HCT116 (cell line): ENCODE results near the gene WHAMM.

Experiments
- CEBPB ChIP-seq: IDR thresholded peaks from 2 replicates; pipeline ENCODE4 v1.6.1; 2012; ENCODE audit warnings: low read depth
- EZH2 ChIP-seq: fragments of 200-600 bp; sonication (generic); IDR thresholded peaks from 2 replicates; pipeline ENCODE4 v1.6.1; 2017; ENCODE audit warnings: antibody characterized with exemption, mixed run types
- JUND ChIP-seq: IDR thresholded peaks from 2 replicates; pipeline ENCODE4 v1.6.1; 2012
- TF ChIP-seq, protein P1 (sequence below), 3 experiments: fragments of 200-600 bp in 1 of 3; sonication (generic) in 1 of 3; IDR thresholded peaks in 2 of 3; conservative IDR thresholded peaks in 1 of 3; 2 replicates each; pipeline ENCODE4 v1.5.1; 2012 to 2017; ENCODE audit warnings: low read depth in 2 of 3, low read length in 2 of 3, antibody characterized with exemption in 1 of 3, borderline replicate concordance in 1 of 3, control low read depth in 1 of 3, mild to moderate bottlenecking in 1 of 3, mixed read lengths in 1 of 3, mixed run types in 1 of 3, moderate library complexity in 1 of 3; ENCODE audit not compliant: insufficient read depth in 1 of 3

DNA sequence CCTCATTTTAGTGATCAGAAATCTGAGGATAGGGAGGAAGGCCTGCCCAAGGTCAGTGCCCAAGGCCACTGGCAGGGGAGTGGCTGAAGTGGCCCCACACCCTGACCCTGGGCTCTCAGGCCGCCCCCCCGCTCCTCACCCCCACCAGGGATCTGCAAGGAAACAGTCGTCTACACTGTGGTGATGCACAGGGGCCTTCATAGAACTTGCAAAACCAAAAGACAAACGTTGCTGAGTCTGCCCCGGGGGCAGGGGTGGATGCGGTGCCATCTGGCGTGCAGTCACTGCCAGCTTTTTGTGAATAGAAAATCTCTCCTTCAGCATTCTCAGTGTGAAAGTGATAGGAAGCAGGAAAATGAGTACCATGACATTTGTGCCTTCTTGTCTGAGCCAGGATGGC, 41.3 kb downstream of the WHAMM start:
- TF ChIP-seq CEBPB (no peak), JUND (no peak), EZH2 (no peak)
- TF ChIP-seq, protein P1, sequence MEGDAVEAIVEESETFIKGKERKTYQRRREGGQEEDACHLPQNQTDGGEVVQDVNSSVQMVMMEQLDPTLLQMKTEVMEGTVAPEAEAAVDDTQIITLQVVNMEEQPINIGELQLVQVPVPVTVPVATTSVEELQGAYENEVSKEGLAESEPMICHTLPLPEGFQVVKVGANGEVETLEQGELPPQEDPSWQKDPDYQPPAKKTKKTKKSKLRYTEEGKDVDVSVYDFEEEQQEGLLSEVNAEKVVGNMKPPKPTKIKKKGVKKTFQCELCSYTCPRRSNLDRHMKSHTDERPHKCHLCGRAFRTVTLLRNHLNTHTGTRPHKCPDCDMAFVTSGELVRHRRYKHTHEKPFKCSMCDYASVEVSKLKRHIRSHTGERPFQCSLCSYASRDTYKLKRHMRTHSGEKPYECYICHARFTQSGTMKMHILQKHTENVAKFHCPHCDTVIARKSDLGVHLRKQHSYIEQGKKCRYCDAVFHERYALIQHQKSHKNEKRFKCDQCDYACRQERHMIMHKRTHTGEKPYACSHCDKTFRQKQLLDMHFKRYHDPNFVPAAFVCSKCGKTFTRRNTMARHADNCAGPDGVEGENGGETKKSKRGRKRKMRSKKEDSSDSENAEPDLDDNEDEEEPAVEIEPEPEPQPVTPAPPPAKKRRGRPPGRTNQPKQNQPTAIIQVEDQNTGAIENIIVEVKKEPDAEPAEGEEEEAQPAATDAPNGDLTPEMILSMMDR (IDR thresholded peaks at IDR 0.05 in 2 of 3, conservative IDR thresholded peaks at IDR 0.05 in 1 of 3; ENCODE audit: borderline replicate concordance in 1 of 3, insufficient read depth in 1 of 3, low read depth in 2 of 3, low read length in 2 of 3): no peak
